CD14-positive monocyte (primary cell): ENCODE data around the gene MAPK14. TPM values are rescaled to one million over a fixed set of nuclear protein-coding genes. Genes with fewer than 3 reads are reported as not detected.
A peak's percentile ranks its signal among the peaks of the same experiment; 100 is the strongest.
"Not testable (repeated sequence)": the region's sequence is repeated elsewhere in the genome, so short reads cannot be mapped to it uniquely, and the experiment has no call there.

Experiments used
- DNase-seq, 3 donors: peaks; one replicate each; pipeline ENCODE4 v3.0.0-alpha.2; 2011 to 2022
- H2AFZ ChIP-seq: 2 replicates; pipeline ENCODE4 v1.6.0; 2012; ENCODE audit warnings: mild to moderate bottlenecking, low read depth, low read length, inconsistent platforms; ENCODE audit not compliant: insufficient read depth, poor library complexity, severe bottlenecking
- H3K27ac ChIP-seq, 2 donors: 1 replicate in 1 of 2; 2 replicates in 1 of 2; pipeline ENCODE4 v1.5.1; 2012 to 2013; ENCODE audit warnings: low read length in 2 of 2, control low read depth in 1 of 2, inconsistent platforms in 1 of 2, low read depth in 1 of 2, mild to moderate bottlenecking in 1 of 2
- H3K27me3 ChIP-seq, 2 donors: one replicate each; pipeline versions ENCODE4 v1.6.0 to v1.6.1; 2011 to 2013; ENCODE audit warnings: low read length in 2 of 2; ENCODE audit not compliant: control insufficient read depth in 2 of 2, insufficient read depth in 2 of 2
- H3K36me3 ChIP-seq, 2 donors: replicated peaks in 1 of 2; 1 replicate in 1 of 2; 2 replicates in 1 of 2; pipeline versions ENCODE4 v1.5.1 to v1.6.1; 2012 to 2013; ENCODE audit warnings: low read length in 2 of 2, control low read depth in 1 of 2, inconsistent platforms in 1 of 2, mild to moderate bottlenecking in 1 of 2; ENCODE audit not compliant: insufficient read depth in 2 of 2, control insufficient read depth in 1 of 2
- H3K4me1 ChIP-seq, 2 donors: 1 replicate in 1 of 2; 2 replicates in 1 of 2; pipeline versions ENCODE4 v1.5.1 to v1.6.1; 2012 to 2013; ENCODE audit warnings: low read length in 2 of 2, control low read depth in 1 of 2, inconsistent platforms in 1 of 2, mild to moderate bottlenecking in 1 of 2, moderate library complexity in 1 of 2; ENCODE audit not compliant: insufficient read depth in 2 of 2, control insufficient read depth in 1 of 2
- H3K4me2 ChIP-seq: replicated peaks from 2 replicates; pipeline ENCODE3; 2012; ENCODE audit warnings: low read length, moderate library complexity, mild to moderate bottlenecking; ENCODE audit not compliant: poor library complexity, severe bottlenecking; ENCODE audit errors: extremely low read depth
- H3K4me3 ChIP-seq, 3 experiments: fragments of 200-600 bp in 1 of 3; sonication (generic) in 1 of 3; replicated peaks in 1 of 3; 1 replicate in 2 of 3; 2 replicates in 1 of 3; pipeline ENCODE4 v1.5.1; 2011 to 2013; ENCODE audit warnings: low read length in 3 of 3, mild to moderate bottlenecking in 3 of 3, control low read depth in 2 of 3, low read depth in 2 of 3, inconsistent platforms in 1 of 3, moderate library complexity in 1 of 3
- H3K79me2 ChIP-seq: 2 replicates; pipeline ENCODE4 v1.6.0; 2012; ENCODE audit warnings: mild to moderate bottlenecking, control low read depth, inconsistent platforms, low read length, moderate library complexity; ENCODE audit not compliant: insufficient read depth
- H3K9ac ChIP-seq: 2 replicates; pipeline ENCODE4 v1.6.0; 2017; ENCODE audit warnings: low read length, mild to moderate bottlenecking; ENCODE audit not compliant: insufficient read depth, poor library complexity, severe bottlenecking
- H3K9me3 ChIP-seq, 2 donors: replicated peaks in 1 of 2; 1 replicate in 1 of 2; 2 replicates in 1 of 2; pipeline versions ENCODE4 v1.5.1 to v1.6.1; 2012 to 2013; ENCODE audit warnings: low read length in 2 of 2, control low read depth in 1 of 2; ENCODE audit not compliant: control insufficient read depth in 1 of 2, insufficient read depth in 1 of 2
- H4K20me1 ChIP-seq: 2 replicates; pipeline ENCODE4 v1.6.0; 2012; ENCODE audit warnings: mild to moderate bottlenecking, low read length, control low read depth, moderate library complexity; ENCODE audit not compliant: insufficient read depth
- H3K27ac Mint-ChIP-seq, 7 donors: one replicate each; pipeline ENCODE4 v1.8.0; 2020; ENCODE audit warnings: mild to moderate bottlenecking in 7 of 7, mixed read lengths in 7 of 7, moderate library complexity in 6 of 7, inconsistent platforms in 2 of 7
- H3K27me3 Mint-ChIP-seq, 3 donors: one replicate each; pipeline ENCODE4 v1.8.0; 2021 to 2022; ENCODE audit warnings: low read depth in 3 of 3, mild to moderate bottlenecking in 3 of 3, mixed read lengths in 3 of 3, moderate library complexity in 3 of 3, inconsistent platforms in 1 of 3
- H3K36me3 Mint-ChIP-seq, 2 donors: one replicate each; pipeline ENCODE4 v1.8.0; 2020; ENCODE audit warnings: mixed read lengths in 2 of 2, inconsistent platforms in 1 of 2, mild to moderate bottlenecking in 1 of 2
- H3K4me1 Mint-ChIP-seq: one replicate; pipeline ENCODE4 v1.8.0; 2020; ENCODE audit warnings: mild to moderate bottlenecking, mixed read lengths
- H3K4me3 Mint-ChIP-seq, 2 donors: one replicate each; pipeline ENCODE4 v1.8.0; 2020; ENCODE audit warnings: mild to moderate bottlenecking in 2 of 2, mixed read lengths in 2 of 2, moderate library complexity in 1 of 2
- H3K9me3 Mint-ChIP-seq, 7 donors: one replicate each; pipeline ENCODE4 v1.8.0; 2020 to 2022; ENCODE audit warnings: mixed read lengths in 7 of 7, mild to moderate bottlenecking in 6 of 7, moderate library complexity in 6 of 7, inconsistent platforms in 2 of 7
- WGBS: methylation state at CpG from one replicate; pipeline ENCODE4 v1.1.5; 2013; ENCODE audit warnings: missing lambda C conversion rate; ENCODE audit not compliant: insufficient coverage; 5-methylcytosine and 5-hydroxymethylcytosine counted together
- intact Hi-C, 2 donors: fragments of 100-400 bp; cut with micrococcal nuclease; formaldehyde crosslinking; loops; one replicate each; pipeline versions ENCODE4 v1.15.0 to v1.15.1; 2023
- polyA minus RNA-seq: library from RNA; depleted of rRNA, polyadenylated mRNA; stranded (reverse); fragments of >200 nt; gene quantifications from 2 replicates; pipeline ENCODE4 v1.2.3, GENCODE V29; 2012
- polyA plus RNA-seq, 3 donors: library from polyadenylated mRNA; depleted of rRNA in 1 of 3; unstranded in 2 of 3; stranded (reverse) in 1 of 3; fragments of 300-500 nt in 2 of 3; fragments of >200 nt in 1 of 3; fragmentation: Illumina TruSeq in 2 of 3; gene quantifications; 1 replicate in 2 of 3; 2 replicates in 1 of 3; pipeline ENCODE4 v1.2.3, GENCODE V29; 2012 to 2021
- total RNA-seq, 12 experiments: library from RNA in 1 of 12; stranded (reverse) in 1 of 12; fragments of 120-200 nt in 1 of 12; gene quantifications; one replicate each; pipeline ENCODE4 v1.2.4 and lab custom pipeline; 2013 to 2026; ENCODE audit warnings: mixed read lengths in 6 of 12, inconsistent platforms in 1 of 12
- TF ChIP-seq, protein P1 (sequence below): fragments of 200-600 bp; IDR thresholded peaks from one replicate; pipeline ENCODE4 v1.8.0; 2022; ENCODE audit warnings: antibody characterized with exemption, mild to moderate bottlenecking

The MAPK14 gene
- 101 TPM for total RNA-seq (2013)
- polyA plus RNA-seq (10 to 100 TPM; 56.6 to 96.6 (median 83.7) TPM), polyA minus RNA-seq (73.3 and 73.6 TPM in 2 replicates), total RNA-seq (lab: John Stamatoyannopoulos, UW) (21.0 to 121 (median 99.5) reads per million in 11 experiments)

DNA sequence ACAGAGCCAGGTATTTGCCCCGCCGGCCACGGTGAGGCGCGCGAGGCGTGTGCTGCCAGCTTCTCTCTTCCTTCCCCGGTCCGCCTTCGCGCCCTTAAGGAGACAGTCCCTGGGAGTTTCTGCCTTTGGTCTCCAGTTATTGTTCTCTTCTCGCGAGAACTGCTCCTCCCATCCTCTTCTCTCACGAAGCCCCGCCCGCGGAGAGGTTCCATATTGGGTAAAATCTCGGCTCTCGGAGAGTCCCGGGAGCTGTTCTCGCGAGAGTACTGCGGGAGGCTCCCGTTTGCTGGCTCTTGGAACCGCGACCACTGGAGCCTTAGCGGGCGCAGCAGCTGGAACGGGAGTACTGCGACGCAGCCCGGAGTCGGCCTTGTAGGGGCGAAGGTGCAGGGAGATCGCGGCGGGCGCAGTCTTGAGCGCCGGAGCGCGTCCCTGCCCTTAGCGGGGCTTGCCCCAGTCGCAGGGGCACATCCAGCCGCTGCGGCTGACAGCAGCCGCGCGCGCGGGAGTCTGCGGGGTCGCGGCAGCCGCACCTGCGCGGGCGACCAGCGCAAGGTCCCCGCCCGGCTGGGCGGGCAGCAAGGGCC lies at the start of gene MAPK14:
MAPK14 (plus strand) TSS at position 308 of the 587 bp plus-strand sequence. CDS start 350 bp downstream, outside the sequence.
- Histone ChIP-seq H3K4me1 (peaks cover 50 to 57% of the 10 kb centered on the region in 2 donors), H3K79me2 (peaks cover 99% of the 10 kb centered on the region), H2AFZ (peak within 1 kb of the TSS; percentile 77), H3K9me3 (no peaks in the 10 kb centered on the region), H3K27me3 (no peaks in the 10 kb centered on the region), H3K4me3 (peak within 1 kb of the TSS; percentile 87 to 99 (median 99)), H3K9ac (peak within 1 kb of the TSS; percentile 94), H4K20me1 (peaks cover 21% of the 10 kb centered on the region), H3K4me2 (peak within 1 kb of the TSS; percentile 92), H3K36me3 (no peaks in the 10 kb centered on the region), H3K27ac (peak within 1 kb of the TSS; percentile 82 to 92)
- peak within 1 kb of the TSS; percentile 92 to 98 for H3K4me3 Mint-ChIP-seq
- peak within 1 kb of the TSS; percentile 90 to 98 (median 96) for H3K27ac Mint-ChIP-seq
- peaks cover 0 to 3% (median 2%) of the 10 kb centered on the region in 3 donors for H3K27me3 Mint-ChIP-seq
- no peaks in the 10 kb centered on the region for H3K9me3 Mint-ChIP-seq
- WGBS, result under 1% methylated on average over 52 of the region's 62 CpGs
- peaks cover 0 to 5% of the 10 kb centered on the region in 2 donors for H3K36me3 Mint-ChIP-seq
- TF ChIP-seq, protein P1, sequence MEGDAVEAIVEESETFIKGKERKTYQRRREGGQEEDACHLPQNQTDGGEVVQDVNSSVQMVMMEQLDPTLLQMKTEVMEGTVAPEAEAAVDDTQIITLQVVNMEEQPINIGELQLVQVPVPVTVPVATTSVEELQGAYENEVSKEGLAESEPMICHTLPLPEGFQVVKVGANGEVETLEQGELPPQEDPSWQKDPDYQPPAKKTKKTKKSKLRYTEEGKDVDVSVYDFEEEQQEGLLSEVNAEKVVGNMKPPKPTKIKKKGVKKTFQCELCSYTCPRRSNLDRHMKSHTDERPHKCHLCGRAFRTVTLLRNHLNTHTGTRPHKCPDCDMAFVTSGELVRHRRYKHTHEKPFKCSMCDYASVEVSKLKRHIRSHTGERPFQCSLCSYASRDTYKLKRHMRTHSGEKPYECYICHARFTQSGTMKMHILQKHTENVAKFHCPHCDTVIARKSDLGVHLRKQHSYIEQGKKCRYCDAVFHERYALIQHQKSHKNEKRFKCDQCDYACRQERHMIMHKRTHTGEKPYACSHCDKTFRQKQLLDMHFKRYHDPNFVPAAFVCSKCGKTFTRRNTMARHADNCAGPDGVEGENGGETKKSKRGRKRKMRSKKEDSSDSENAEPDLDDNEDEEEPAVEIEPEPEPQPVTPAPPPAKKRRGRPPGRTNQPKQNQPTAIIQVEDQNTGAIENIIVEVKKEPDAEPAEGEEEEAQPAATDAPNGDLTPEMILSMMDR, result peak; percentile 86
- intact Hi-C loops, result loop anchor here (1.0 to 10.0 kb wide), 4 partner anchors 67 to 267 kb away; partner anchors contain the start of gene BRPF3 (in 2 of the 2)
- peak; percentile 99 to 100 (median 100) for DNase-seq
- H3K4me1 Mint-ChIP-seq, result peaks cover 50% of the 10 kb centered on the region

- H2AFZ ChIP-seq, H3K4me2 ChIP-seq, H4K20me1 ChIP-seq, H3K4me1 Mint-ChIP-seq, H3K36me3 ChIP-seq, H3K27me3 Mint-ChIP-seq, H3K4me3 Mint-ChIP-seq, DNase-seq, H3K9me3 Mint-ChIP-seq, H3K27ac ChIP-seq, H3K9me3 ChIP-seq, H3K27me3 ChIP-seq, H3K4me1 ChIP-seq, H3K4me3 ChIP-seq, intact Hi-C loops, H3K27ac Mint-ChIP-seq, H3K9ac ChIP-seq, H3K79me2 ChIP-seq: not testable (repeated sequence)
- peaks cover 11 to 16% of the 10 kb centered on the region in 2 donors for H3K36me3 Mint-ChIP-seq
- WGBS, result no CpG with 5 or more reads among the region's 1 CpG
Measured at GRCh38 chr6:35980126-35980525, 47.5 kb upstream of the MAPK14 start.
